ENCODE data around the gene AKAP8L.
A peak's percentile ranks its signal among the peaks of the same experiment; 100 is the strongest.

The AKAP8L gene

DNA sequence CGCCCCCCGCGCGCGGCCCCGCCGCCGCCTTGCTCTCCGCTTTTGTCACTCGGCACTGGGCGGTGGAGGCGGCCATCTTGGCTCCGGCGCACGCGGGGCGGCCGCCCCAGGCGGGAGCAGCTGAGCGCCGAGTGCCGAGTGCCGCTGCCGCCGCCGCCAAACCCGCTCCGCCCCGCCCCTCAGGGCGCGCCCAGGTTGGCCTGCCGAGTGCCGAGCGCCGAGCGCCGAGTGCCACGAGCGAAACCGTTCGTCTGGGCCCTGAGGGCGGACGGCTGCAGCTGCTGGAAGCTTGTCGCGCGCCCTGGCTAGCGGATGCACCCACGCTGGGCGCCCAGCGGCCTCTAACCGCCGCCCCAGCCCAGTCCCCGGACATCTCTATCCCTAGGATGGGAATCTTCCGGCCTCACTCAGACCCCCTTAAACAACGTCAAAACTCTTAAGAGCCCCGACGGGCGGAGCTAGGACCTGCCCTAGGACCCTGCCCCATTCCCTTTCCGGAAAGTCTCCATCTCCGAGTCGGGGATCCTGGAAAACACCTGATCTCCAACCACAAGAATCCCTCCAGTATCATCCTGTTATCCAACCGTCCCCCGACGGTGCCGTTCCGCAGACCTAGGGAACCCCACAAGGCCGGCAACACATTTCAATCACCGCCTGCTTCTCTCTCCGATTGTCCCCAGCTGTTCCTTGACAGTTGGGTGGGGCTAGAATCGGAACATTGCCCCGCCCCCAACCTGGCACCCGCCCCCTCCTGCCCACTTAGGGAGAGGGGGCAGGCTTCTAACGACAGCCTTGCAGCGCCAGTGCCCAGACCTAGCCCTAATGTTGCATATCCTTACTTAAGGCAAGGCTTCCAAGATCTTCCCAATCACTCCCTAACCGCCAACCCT is 14.1 kb upstream of the AKAP8L start:
- DNase-seq: peak; percentile 90

DNA sequence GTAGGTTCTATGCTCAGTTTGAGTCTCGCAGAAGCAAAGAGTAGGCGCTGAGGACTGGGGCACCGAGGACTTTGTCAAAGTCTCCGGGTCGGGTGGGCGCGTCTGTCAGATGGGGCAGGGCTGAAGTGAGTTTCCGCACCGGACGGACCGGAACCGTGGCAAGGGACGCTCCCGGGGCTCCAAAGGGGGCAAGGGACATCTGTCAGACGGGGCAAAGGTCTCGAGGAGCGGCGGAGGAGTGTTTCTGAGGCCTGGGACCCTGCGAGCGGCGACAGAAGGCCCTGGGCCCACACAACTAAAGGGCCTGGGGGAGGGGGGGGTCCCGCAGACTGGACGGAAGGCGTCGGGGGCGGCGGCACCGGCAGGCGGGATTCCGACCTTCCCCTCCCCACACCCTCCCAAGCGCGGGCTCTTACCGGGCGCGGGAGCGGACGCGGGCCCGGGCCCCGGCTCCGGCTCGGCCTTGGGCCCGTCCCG is 13.3 kb upstream of the AKAP8L start:
- no peak for DNase-seq

- DNase-seq: no peak
Observed at GRCh38 chr19:15431396-15432017, 12.7 kb upstream of the AKAP8L start.

DNA sequence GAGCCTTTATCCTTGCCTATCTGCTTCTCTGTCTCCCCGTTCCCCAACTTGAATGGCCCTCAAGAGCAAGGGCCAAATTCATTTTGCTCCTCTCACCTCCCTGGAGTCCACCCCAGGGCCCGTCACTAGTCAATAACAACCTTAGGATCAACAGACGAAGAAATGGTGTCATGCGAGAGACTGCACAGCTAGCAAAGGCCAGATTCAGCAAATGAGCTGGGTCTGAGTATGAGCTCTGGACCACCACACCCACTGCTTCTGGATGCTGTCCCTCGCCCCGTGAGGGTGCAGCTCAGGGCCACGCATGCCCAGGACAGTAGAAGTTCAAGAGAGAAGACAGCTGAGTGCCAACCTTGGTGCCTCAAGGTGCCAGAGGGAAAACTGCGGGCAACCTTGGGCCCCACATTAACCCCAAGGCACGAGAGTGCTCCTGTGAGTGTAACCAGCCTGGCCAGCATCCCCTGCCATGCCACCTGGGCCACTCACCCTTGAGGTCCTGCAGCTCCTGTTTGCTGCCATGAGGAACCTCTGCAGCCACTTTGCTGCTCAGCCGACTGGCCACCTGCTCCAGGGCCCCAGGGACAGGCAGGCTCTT is 11.8 kb upstream of the AKAP8L start:
- no peak for DNase-seq

GRCh38 chr19:15429825-15430467 is 11.2 kb upstream of the AKAP8L start:
- no peak for DNase-seq

GRCh38 chr19:15428956-15429824 is 10.4 kb upstream of the AKAP8L start:
- DNase-seq: no peak

DNA sequence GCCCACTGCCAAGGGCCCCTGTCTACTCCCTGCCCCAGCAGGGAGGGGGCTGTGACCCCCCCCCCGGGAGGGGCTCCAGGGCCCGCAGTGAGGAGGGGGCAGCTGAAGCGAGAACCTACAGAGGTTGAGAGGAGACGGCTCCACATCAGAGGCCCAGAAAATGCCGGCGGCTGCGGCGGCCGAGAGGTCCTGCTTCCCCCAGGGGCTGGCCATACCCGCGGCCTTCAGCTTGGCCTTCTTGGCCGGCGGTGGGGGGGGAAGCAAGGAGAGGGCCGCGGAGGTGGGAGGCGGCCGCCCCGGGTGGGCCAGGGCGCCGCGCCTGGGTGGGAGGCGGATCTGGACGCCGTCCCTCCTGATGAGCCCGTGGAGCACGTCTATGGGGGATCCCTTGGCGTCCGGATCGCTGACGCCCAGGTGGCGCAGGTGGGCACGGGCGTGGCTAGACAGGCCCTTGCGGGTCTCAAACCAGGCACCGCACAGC is 9.2 kb upstream of the AKAP8L start:
- DNase-seq: no peak

DNA sequence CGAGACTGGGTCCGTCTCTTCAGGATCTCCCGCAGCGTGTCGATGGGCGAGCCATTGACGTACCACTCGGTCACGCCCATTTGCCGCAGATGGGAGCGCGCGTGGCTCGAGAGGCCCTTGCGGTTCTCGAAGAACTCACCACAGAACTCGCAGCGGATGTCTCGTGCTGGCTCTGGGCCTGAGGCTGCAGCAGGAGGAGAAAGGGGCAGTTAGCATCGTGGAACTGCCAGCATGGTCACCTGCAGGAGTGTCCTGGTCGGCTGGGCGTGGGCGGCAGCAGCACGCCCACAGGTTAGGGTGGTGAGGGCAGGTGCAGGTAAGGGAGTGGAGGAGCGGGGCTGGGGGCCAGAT is 8.5 kb upstream of the AKAP8L start:
- DNase-seq: no peak

DNA sequence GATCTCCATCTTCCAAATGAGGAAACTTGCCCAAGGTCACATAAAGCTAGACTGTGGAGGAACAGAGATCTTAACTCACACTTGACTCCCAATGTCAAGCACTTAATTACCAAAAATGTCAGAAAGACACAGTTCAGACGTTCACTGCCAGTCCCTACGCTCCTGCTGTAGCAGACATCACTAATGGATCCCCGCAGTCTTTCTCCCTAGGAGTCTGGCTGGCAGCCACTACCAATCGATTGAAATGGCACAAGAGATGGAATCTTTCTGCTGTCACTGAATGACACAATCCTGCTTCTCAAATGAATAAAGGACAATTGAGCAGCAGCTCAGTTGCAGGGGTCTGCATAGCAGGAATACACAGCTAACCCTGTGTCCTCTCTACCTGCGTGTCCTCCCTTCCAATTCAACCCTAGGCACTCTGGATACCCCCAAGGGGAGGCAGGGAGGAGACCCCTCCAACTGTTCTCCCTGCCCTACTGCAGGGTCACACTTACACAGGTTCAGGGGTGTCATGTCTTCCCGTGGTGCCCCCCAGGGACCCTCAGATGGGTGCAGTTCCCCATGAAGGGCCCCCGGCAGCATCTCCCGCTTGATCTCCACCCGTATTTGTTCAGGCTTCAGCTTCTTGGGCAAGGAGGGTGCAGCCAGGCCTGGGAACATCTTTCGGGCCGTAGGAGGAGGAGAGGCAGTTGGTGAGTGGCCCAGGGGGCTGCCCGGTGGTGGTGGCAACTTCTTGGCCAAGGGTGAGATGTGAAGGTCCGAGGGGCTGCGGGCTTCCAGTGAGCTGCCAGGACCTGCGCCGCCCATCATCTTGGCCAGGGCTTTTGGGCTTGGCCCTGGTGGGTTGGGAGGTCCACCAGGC is 7.9 kb upstream of the AKAP8L start:
- DNase-seq: no peak

DNA sequence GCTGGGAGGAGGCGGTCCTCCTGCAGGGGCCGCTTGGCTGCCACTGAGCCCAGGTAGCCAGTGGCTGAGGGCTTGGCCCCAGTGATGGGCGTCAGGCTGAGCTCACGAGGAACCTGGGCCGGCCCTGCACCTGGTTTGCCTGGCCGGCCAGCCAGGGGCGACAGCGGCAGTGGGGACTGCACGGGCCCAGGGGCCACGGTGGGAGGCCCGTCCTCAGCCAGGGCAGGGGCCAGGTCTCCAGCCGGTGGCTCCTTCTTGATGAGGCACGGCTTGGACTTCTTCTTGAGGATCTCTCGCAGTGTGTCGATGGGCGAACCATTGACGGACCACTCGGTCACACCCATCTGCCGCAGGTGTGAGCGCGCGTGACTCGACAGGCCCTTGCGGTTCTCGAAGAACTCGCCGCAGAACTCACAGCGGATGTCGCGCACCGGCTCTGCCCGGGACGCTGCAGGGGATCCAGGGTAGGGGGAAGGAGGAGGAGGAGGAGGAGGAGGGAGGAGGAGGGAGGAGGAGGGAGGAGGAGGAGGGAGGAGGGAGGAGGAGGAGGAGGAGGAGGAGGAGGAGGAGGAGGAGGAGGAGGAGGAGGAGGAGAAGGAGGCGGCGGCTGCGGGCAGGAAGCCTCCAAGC is 6.6 kb upstream of the AKAP8L start:
- DNase-seq: no peak

GRCh38 chr19:15424692-15425272 is 6.0 kb upstream of the AKAP8L start:
- no peak for DNase-seq

DNA sequence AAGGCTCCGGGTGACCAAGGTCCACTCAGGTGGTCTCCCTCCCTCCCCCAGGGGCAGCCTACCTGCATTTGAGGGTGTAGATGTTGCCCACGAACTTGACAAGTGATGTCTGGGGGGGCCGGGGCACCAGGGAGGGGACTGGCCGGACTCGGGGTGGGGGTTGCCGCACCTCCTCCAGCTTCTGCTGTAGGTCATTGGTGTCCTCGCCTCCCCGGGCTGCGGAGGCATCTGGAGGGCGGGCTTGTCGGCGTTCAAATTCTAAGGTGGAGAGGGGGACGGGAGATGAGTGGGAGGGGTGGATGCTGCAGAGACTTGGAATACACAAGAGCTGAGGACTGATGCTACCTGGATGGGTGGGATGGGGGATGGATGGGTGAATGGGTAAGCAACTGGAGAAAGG is 5.3 kb upstream of the AKAP8L start:
- DNase-seq: no peak

DNA sequence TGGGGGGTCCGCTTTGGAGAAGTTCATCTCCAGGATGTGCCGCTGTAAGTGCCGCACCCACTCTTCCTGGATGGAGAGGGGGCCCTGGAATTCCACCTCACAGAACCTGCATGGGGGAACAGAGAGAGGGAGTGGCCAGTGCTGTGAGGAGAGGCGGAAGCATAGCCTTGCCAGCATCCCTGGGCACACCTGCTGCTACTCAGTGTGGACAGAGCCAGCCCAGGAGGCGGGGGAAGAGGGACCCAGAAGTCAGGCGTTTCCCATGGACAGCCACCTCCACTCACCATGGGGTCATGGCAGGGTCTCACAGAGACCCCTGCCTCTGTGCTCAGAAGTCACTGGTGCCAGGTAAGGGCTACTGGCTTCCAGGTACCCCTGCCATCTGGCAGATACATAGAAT is 4.3 kb upstream of the AKAP8L start:
- no peak for DNase-seq

GRCh38 chr19:15422296-15423075 is 3.7 kb upstream of the AKAP8L start:
- no peak for DNase-seq

DNA sequence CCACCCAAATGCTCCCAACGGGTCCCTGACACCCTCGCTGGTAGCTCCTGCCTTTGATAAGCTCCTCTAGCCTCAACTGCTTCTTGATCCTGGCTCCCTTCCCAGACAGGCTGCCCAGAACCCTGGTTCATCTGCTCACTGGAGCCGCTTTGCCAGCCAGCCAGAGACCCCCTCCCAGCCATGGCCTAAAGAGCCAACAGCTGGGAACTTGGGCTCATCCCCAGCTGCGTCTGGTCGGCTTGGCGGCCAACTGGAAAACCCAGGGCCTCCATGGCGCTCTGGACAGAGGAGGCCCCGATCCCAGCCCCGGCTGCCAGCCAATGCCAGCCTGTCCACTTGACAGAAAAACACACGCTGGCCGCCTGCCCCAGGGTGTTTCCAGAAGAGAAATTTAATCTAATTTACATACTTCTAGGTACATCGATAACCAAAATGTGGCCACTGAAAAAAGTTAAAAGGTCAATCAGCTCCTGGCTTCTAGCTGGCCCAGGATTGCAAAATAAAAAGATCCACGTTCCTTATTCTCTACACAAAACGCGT is 3.0 kb upstream of the AKAP8L start:
- DNase-seq: no peak

GRCh38 chr19:15421136-15421695 is 2.4 kb upstream of the AKAP8L start:
- DNase-seq: no peak

DNA sequence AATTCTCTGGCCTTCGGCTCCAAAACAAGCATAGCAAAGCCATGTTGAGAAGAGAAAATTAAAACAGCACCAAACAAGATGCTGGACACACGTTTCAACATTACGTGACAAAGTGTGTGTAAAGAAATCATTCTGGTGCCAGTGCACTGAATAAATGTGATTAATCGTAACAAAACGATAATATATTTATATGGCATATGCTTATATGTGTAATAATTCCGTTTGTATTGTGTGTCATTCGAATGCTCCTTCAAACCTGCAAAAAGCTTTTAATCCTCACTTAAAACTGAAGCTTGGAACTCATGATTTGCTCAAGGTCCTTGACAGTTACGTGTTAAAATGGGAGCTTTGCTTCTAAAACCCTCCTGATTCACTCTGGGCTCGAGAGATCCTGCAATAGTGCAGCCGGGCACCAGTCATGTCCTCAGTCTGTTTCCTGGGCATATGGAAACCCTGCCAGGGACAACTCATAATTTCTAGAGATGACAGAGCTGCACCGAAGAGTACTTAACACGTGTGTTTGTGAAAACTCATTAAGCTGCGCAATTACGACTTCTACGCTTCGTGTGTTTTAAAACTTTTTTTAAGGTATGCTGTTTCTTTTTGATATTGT is 731 bp upstream of the AKAP8L start:
- DNase-seq: peak; percentile 15

DNA sequence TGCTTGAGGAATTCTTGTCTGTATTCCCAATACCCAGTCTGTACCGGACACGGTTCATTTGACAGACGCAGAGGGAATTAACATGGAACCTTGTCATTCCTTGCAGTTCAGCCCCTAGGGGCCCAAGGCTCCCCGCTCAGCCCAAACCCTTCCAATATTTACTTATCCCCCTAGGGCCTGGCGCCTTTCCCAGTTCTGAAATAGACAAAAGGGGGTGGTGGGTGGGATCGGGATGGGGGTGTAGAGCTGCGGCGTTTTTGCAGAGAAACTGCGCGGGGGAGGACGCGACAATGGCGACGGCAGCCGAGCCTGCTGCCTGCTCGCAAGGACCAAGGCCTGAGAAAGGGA is 583 bp downstream of the AKAP8L start:
- peak; percentile 21 for DNase-seq

Measured in fibroblast of skin of abdomen (primary cell).